NCI-H187 treated with DMSO at 0.1 percent for 48 hours (cell line): ENCODE measurements around the gene CACTIN.

Experiments
- DNase-seq: peaks from one replicate; lab custom pipeline; 2025; lab: John Stamatoyannopoulos, UW

The CACTIN gene

DNA sequence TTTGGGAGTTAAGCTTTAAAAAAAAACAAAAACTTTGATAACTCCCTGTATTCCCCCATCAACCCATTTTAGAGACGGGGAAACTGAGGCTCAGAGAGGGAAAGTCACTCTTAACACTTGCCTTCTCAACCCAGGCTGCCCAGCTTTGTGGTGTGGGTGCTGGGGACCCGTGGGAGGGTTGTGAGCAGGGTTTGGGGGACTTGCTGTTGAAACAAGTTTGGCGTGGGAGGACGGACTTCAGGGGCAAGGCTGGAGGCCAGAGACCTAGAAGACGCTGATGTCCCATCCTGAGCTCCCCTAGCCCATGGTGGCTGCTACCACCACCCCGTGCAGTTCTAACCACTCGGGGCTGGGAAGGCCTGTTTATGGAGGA, 747 bp upstream of the CACTIN start:
- DNase-seq = no peak

DNA sequence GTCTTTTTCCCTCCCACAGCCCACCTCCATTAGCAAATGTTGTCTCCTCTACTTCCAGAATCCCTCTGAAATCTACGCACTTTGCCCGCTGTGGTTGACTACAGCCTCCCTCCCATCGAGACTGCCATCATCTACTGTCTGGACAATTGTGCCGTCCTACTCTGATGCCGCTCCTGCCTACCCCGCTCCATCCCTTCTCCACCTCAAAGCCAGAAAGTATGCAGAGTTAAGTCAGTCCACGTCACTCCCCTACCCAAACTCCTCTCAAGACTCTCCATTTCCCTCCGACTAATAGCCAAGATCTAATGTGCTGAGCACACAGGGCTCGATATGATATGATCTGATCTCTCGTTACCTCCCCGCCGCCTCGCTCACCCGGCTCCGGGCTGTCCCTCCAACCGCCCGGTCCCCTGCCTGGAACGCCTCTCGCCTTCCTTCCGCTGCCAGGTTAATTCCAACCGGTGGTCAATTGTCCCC, 556 bp downstream of the CACTIN start:
- DNase-seq = no peak

DNA sequence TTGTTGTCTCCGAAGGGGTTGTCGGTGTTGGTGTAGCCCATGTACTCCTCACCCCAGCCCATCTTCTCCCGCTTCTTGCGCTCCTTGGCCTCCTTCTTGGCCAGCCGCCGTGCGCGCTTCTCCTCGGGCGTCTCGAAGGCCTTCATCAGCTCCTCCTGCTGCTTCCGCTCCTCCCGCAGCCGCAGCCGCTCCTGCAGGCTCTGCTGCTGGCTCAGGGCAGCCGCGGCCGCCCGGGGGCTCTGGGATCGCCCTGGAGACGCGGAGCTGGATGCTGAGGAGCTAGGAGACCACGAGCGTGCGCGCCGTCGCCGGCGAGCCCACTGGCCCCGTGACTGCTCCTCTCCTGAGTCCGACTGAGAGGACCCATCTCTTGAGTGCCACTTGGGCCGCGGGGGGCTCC, 2.9 kb downstream of the CACTIN start:
- no peak for DNase-seq

DNA sequence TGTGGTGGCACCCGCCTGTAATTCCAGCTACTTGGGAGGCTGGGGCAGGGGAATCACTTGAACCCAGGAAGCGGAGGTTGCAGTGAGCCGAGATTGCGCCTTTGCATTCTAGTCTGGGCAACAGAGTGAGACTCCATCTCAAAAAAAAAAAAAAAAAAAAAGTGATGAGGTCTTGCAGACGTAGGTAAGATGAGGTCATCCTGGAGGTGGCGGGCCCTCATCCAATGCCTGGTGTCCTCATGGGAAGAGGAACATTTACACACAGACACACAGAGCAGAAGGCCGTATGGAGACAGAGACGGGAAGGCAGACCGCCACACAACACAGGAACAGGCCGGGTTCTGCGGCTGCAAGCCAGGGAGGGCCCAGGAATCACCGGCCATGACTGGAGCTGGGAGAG, 4.4 kb downstream of the CACTIN start:
- no peak for DNase-seq

DNA sequence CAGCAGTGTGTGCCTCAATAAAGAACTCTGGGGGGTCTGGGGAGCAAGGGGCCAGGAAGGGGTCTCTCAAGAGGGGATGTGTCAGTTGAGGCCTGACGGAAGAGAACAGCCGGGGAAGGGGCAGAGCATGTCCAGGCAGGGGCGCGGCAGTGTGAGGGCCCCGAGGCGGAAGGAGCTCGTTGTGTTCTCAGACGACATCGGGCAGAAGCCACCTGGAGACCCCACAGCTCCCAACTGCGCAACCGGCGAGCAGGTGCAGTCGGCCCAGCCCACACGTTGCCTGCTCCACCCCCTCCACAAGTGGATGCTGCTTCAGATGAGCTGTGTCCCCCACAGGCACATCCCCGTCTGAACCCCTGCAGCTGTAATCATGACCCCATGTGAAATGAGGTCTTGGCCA, 4.9 kb downstream of the CACTIN start:
- DNase-seq = no peak

DNA sequence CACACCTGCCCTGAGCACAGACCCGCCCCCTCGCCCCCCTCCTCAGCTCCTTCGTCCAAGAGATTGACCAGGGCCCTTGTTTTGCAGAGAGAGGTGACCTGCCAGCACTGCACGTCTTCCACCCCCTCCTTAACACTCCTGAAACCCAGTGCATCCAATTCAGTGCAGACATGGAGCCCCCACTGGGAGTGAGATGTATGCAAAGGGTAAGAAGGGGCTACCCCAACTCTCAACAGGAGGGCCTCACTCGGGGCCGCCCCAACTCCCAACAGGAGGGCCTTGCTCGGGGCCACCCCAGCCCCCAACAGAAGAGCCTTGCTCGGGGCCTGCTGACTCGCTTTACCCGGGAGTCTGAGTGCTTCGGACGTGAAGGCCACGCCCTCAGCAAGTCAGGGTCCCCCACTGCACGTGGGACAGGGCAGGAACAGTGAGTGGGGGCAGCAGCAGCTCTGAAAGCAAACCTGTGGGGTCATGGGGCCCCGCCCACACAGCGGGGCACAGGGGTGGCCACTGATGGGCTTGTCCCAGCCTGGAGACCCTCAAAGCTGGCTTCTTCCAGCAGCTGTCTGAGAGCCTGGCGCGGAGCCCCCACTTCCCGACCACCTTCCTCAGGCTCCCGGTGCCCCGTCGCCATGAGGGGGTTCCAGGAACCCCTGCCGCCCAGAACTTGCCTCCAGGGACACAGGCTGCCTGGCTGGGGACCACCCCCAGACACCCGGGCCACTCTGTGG, 5.6 kb downstream of the CACTIN start:
- no peak for DNase-seq

DNA sequence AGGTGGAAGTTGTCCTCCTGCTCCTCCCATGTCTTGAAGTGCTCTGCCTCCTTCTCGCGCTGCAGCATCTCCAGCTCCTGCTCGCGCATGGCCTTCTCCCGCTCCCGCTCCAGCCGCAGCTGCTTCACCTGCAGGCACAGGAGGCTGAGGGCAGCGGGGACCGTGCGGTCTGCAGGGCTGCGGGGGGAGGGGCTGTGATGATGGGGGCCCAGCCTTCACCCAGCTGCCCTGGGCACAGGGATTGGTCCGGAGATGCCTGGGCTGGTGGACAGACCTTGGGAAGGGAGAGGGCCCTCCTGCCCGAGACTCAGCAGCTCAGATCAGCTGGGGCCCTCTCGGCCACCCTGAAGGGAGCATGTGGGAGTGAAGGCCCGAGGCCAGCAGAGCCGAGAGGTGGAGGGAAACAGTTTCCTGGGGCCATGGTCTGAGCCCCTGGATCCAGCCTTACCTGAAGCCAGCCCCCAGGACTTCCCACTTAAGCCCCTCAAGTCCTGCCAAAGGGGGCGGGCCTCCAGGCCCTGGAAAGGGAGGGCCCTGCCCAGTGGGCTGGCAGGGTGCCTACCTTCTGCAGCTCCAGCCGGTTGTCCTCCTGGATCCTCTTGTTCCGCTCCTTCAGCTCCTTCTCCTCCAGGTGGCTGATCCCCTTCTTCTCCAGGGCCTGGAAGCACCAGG, 6.3 kb downstream of the CACTIN start:
- no peak for DNase-seq

DNA sequence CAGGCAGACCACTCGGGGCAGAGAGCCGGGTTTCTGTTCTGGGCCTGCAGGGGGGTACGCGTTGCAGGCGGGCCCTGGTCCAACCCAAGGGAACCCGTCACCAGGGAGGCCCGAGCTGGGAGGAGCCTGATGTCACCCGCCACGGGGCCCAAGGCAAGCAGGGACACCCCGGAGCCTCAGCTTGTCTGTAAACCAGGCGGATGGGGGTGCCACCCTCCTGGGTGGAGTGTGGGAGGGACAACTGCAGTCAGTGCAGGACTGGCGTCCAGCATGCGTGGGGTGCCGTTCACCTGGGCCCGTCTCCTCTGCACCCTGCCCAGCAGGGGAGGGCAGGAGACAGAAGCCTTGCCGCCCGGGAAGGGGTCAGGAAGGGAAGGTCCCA, 7.0 kb downstream of the CACTIN start:
- DNase-seq = no peak

DNA sequence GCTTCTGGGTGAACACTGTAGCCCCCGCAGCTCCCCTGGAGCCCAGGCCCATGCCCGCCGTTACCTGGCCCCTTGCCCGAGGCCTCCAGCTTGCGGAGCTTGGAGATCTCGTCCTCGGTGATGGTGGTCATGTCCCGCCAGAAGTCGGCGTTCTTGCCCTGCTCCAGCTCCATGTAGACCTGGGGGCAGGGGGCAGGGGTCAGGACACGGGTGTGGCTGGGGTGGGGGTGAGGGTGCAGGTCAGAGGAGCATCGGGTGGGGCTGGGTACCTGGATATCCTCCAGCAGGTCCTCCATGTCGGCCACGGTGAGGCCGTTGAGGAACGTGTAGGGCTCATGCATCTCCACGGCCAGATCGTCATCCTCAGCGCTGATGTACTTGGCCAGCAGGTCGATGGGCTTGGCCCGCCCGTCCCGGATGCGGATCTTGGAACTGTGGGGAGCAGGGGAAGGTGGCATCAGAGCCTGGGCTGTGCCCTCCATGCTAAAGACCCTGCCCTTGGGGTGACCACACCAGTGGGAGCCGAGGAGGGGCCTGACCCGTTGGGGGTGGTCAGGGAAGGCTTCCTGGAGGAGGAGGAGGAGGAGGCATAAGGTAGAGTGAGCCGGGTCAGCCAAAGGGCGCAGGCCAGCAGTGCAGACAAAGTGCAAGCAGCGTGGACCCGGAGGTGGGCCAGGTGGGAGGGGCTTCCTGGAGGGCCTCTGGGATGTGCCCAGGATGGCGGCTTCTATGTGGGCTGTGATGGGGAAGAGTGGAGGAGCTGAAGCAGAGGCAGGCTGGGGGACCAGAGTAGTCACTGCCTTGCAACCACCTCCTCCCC, 7.6 kb downstream of the CACTIN start:
- DNase-seq = no peak

DNA sequence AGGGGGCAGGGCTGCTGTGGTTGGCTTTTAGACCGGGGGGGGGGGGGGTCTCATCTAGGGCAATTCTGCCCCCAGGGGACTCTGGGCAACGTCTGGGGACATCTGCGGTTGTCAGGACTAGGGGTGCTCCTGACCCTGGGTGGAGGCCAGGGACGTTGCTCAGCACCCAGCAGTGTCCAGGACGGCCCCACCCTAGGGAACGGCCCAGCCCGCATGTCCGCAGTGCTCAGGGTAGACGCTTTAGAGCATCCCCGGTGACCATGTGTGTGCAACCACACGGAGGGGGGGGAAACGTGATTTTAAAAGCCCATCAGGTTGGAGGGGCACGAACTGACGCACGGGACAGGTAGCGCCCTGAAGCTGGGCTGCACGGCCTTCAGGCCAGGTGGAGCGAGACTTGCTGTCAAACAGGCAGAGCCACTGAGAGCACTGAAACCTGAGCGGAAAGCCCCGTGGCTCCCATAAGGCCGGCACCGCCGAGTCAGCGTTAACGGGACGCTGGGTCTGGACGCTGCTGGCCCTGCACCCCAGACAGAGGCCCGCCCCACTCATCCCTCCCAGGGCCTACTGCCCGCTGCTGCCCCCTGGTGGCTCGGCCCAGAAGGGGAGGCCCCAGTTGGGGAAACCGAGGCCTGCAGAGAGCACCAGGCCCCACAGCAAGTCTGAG, 8.3 kb downstream of the CACTIN start:
- no peak for DNase-seq

DNA sequence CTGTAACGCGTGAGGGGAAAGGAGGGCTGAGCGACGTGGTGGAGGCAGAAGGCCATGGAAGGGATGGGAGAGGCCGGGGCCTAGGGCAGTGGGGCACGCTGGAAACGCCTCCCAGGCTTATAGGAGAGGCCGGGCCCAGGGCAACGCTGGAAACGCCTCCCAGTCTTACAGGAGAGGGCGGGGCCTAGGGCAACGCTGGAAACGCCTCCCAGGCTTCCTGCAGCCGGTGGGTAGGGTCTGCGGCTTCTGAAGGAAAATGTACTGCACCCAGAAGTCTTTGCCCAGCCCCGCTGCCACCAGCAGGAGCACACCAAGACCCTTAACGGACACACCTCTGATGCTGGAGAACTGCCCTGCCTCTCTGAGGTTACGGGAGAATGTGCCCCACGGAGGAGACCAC, 9.1 kb downstream of the CACTIN start:
- DNase-seq = no peak

DNA sequence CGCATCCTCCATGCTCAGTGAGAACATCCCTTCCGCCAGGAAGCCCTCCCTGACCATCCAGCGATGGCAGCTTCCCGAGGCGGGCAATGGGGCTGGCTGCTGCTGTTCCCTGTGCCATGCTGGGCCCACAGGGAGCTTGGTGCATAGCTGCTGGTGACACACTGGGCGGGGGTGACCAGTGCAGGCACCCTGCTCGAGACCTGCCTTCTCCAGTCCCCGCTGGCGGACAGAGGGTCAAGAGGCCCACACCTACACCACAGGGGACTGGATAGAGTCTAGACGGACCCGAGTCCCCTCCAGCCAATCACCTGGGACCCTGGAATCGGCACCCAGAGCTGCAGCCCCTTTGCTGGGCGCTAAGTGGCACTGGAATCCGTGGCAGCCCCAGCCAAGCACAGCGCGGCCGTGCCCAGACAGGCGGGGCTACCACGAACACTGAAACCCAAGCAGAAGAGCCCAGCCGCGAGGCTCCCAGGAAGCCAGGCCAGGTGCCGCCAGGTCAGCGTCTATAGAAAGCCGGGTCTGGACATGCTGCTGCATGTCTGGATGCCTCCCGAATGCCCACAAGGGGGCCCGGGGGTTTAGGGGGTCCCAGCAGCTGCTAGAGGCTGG, 11.0 kb downstream of the CACTIN start:
- no peak for DNase-seq

DNA sequence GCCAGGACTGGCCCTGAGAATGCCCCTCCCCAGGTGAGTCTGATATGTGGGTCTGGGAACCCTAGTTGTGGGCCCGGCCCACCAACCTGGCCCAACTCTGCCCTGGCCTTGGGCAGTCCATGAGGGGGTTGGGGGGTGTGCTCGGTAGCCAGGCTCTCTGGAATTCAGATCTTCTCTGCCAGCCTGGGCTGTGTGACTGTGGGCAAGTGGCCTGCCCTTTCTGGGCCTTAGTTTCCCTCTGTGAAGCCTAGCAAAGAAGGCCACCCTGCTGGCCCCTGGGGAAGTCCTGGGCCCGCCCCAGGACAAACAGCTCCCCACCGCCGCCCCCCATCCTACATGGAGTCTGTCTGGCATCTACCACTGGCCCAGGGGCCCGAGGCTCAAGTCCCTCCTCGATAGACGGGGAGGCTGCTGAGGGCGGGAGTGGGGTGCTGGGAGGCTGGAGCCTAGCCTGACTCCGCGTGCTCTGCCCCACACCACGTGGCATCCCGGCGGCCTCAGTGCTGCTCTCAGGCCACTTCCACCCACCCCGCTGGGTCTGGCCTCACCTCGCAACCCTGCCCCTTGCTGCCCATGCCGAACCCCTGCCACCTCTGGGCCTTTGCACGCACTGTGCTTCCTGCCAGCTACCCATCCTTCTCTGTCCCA, 11.6 kb downstream of the CACTIN start:
- DNase-seq = no peak

DNA sequence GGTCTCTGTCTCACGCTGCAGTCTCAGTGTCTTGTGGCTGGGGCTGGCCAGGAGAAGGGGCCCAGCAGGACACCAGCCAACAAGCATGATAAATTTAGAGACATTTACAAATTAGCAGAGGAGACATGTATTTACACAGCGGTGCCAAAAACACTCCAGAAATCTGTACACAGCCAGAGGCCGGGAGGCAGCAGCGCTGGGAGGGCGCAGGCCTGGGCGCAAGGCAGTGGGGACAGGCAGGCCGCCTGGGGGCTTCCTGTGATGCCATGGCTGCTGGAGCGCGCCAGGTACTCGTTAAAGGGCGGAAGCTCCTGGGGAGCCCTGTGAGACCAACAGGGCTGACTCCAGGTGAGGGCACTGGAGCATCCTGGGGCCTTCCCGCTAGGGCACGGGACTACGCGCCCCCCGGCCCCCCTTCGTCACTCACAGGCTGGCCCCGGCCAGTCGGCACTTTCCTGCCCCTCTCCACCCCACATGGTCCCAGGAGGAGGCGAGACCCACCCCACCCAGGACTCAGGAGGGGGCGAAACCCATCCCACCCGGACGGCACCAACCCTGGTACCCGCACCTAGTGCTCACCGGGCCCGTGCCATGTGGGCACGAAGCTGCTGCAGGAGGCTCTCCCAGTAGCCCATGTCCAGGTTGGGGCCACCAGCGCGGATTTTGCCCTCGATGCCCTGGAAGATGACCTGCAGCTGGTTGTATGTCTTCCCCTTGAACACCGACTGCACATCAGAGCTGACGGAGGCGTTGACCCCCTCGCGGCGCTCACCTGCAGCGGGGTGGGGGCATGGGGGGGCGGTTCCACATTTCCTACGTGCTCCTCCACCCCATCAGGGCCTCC, 12.6 kb downstream of the CACTIN start:
- no peak for DNase-seq

DNA sequence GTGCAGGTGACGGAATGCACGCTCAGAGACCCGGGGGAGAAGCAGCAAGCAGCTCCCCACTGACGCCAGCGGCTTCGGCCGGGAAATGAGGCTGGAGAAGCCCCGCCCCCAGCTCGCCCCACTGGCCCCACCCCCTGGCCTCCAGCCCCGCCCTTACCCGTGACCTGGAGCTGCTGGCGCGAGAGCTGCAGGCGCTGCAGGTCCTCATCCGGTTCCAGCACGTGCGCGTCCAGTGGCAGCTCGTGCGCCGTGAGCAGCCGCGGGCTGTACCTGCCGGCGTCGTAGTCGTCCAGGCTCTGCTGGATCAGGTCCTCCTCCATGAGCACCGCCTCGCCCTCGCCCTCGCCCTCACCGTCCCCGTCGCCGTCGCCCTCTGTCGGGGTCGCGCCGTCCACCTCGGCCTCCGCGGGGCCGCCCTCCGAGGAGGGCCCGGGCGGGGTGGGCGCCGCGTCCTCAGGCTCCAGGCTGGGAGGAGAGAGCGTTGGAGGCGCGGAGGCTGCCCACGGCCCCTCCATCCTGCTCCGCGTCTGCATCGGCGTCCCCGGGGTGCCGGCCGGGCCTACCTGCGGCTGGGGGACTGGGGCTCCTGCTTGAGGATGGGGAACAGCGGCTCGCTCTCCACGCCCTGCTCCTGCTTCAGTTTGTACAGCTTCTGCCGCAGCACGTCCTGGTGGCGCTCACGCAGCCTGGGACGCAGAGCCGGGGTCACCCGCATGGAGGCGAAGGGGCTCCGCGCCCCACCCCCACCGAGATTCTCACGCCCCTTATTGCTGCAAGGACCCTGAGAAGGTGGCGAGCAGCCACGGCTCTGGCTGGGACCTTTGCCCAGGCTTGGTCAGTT, 13.5 kb downstream of the CACTIN start:
- DNase-seq = no peak

DNA sequence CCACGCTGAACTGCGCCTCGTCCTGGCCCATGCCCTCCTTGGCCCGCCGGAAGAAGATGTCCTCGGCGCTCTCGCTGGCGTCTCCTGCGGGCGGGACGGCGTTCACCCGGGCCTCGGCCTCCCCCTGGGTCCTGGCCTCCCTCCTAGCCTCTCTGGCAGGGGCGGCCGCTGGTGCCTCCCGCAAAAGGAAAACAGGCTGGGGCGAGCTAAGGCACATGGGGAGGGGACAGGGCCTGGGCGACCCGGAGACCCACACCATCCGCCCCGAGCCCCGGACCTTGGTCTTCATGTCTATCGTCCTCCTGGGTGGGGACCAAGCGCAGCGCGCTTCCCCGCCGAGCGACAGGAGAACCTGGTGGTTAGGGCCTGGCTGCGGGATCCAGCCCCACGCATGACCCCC, 14.3 kb downstream of the CACTIN start:
- no peak for DNase-seq

DNA sequence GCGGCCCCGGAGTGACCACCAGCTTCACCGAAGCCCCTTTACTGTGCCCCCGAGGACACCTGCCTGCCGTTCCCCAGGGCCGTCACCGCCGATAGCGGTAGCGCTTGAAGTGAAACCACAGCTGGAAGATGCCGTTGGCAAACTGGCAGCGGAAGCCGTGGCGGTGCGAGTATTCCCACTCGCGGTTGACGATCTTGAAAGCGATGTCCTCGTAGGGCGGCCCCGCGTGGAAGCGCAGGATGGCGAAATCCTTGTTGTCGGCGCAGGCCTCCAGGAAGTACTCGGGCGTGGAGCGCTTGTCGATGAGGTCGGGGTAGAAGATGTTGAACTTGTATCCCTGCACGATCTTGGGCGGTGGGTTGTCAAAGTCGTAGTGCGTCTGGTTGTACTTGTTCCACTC, 14.7 kb downstream of the CACTIN start:
- DNase-seq = no peak

DNA sequence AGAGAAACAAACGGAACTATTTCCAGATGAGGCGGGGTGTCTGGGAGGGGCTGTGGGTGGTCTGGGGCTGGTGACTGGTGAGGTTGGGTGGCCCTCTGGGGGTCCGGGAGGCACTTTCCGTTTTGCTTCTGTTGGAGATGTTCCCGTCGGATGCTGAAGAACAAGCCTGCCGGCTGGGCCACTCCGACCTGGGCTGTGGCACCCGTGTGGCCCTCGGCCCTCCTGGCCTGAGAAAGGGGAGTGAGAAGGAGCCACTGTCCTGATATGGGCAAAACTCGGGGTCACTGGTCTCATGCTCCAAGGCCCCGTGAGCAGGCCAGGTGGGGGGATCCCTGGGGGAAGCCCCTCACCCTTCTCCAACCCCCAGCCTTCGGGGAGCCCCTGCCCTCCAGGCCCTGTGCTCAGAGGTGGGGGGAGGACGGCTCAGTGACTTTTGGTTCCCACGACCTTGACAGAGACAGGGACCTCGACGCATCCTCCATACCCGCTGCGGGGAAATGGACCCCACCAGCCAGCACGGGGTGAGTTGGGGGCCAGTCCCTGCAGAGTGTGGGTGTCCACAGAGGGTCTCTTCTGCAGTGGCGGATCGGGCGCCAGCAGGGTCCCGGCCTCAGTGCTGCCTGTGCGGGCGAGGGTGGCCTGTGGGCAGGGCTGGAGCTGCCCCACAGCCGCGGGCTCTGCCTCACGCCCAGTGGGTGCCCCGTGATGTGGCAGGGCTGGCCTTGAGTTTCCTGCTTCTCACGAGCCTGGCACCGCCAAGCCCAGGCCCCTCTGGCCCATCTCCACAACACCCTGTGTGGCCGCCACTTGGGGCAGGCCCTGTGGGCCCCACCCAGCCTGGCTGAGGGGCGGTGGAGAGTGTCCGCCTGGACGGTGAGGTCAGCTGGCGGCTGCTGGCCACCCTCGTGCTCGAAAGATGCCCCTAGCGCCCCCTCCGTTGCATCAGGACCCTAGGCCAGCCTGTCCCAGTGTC, 15.6 kb downstream of the CACTIN start:
- no peak for DNase-seq
